PC-3 (cell line): ENCODE measurements around the gene ITGAE. TPM values are rescaled to one million over a fixed set of nuclear protein-coding genes. Genes with fewer than 3 reads are reported as not detected.

Experiments used
- ATAC-seq: fragments of 200-7000 bp; cut with Tn5 transposase; 2 replicates; pipeline ENCODE4 v1.9.1; 2020; ENCODE audit warnings: mild to moderate bottlenecking, moderate library complexity
- BruUV-seq: library from RNA; stranded (reverse); fragments of 400-500 nt; replicated peaks from 2 replicates; lab custom pipeline; 2021; lab: Mats Ljungman, UMichigan
- CTCF ChIA-PET: fragments of 300-600 bp; sonication (Branson Sonifier 250); formaldehyde crosslinking; loops from one replicate; lab custom pipeline; 2022; ENCODE audit warnings: antibody characterized with exemption; lab: Charles Lee
- POLR2A ChIA-PET: fragments of 300-600 bp; sonication (Branson Sonifier 250); formaldehyde crosslinking; loops from one replicate; lab custom pipeline; 2022; ENCODE audit warnings: antibody characterized with exemption; ENCODE audit not compliant: unreplicated experiment; lab: Charles Lee
- DNase-seq: peaks from one replicate; pipeline ENCODE4 v3.0.0-alpha.2; 2015
- H2AFZ ChIP-seq: fragments of 300-600 bp; sonication (generic); 2 replicates; pipeline ENCODE4 v1.6.0; 2016; ENCODE audit warnings: antibody characterized with exemption, low read length
- H3F3A ChIP-seq: fragments of 300-600 bp; sonication (generic); one replicate; pipeline ENCODE4 v1.6.0; 2017; ENCODE audit warnings: antibody characterized with exemption, low read length, control low read depth, mild to moderate bottlenecking; ENCODE audit not compliant: unreplicated experiment
- H3K27ac ChIP-seq: fragments of 300-600 bp; sonication (generic); 2 replicates; pipeline ENCODE4 v1.5.1; 2016; ENCODE audit warnings: mild to moderate bottlenecking, low read length
- H3K27me3 ChIP-seq: fragments of 300-600 bp; sonication (generic); 2 replicates; pipeline ENCODE4 v1.6.1; 2016; ENCODE audit warnings: low read length, mixed read lengths
- H3K36me3 ChIP-seq: fragments of 300-600 bp; sonication (generic); 2 replicates; pipeline ENCODE4 v1.6.1; 2016; ENCODE audit warnings: low read depth, mixed run types, low read length, mixed read lengths
- H3K4me1 ChIP-seq: fragments of 300-600 bp; sonication (generic); 2 replicates; pipeline ENCODE4 v1.5.1; 2016; ENCODE audit warnings: low read length; ENCODE audit not compliant: insufficient read depth
- H3K4me2 ChIP-seq: fragments of 300-600 bp; sonication (generic); 2 replicates; pipeline ENCODE4 v1.6.0; 2016; ENCODE audit warnings: low read length
- H3K4me3 ChIP-seq: fragments of 300-600 bp; sonication (generic); 2 replicates; pipeline ENCODE4 v1.5.1; 2016; ENCODE audit warnings: mild to moderate bottlenecking, low read length, mixed read lengths
- H3K79me2 ChIP-seq: fragments of 300-600 bp; sonication (generic); 2 replicates; pipeline ENCODE4 v1.6.1; 2017; ENCODE audit warnings: low read length, mixed read lengths
- H3K9ac ChIP-seq: fragments of 300-600 bp; sonication (generic); 2 replicates; pipeline ENCODE4 v1.6.0; 2016; ENCODE audit warnings: mild to moderate bottlenecking, low read length
- H3K9me2 ChIP-seq: fragments of 300-600 bp; sonication (generic); replicated peaks from 2 replicates; pipeline ENCODE4 v1.6.1; 2016; ENCODE audit warnings: mixed run types, low read length, mixed read lengths
- H3K9me3 ChIP-seq: fragments of 300-600 bp; sonication (generic); 2 replicates; pipeline ENCODE4 v1.6.1; 2016; ENCODE audit warnings: low read length, mixed read lengths
- H4K20me1 ChIP-seq: fragments of 300-600 bp; sonication (generic); 2 replicates; pipeline ENCODE4 v1.6.1; 2016; ENCODE audit warnings: low read length, mixed read lengths
- EZH2 ChIP-seq: fragments of 300-600 bp; sonication (generic); IDR thresholded peaks from one replicate; pipeline ENCODE4 v1.6.1; 2017; ENCODE audit warnings: antibody characterized with exemption, mild to moderate bottlenecking, low read length; ENCODE audit not compliant: unreplicated experiment
- EZH2phosphoT487 ChIP-seq: fragments of 300-600 bp; sonication (generic); IDR thresholded peaks from 2 replicates; pipeline ENCODE4 v1.6.1; 2018; ENCODE audit warnings: mild to moderate bottlenecking, antibody characterized with exemption, low read length, borderline replicate concordance
- intact Hi-C: fragments of 100-400 bp; cut with micrococcal nuclease; formaldehyde crosslinking; loops from 2 replicates; pipeline ENCODE4 v1.9.0; 2023
- total RNA-seq: library from RNA; depleted of rRNA; stranded (reverse); fragments of >200 nt; gene quantifications from 2 replicates; pipeline ENCODE4 v1.2.3, GENCODE V29; 2014
- TF ChIP-seq, protein P1 (sequence below): fragments of 300-600 bp; sonication (generic); conservative IDR thresholded peaks from 2 replicates; pipeline ENCODE4 v1.5.1; 2017; ENCODE audit warnings: antibody characterized with exemption, low read depth, mild to moderate bottlenecking, low read length

The ITGAE gene
- total RNA-seq, 1 experiment from 2014 or later = 42.0 TPM

DNA sequence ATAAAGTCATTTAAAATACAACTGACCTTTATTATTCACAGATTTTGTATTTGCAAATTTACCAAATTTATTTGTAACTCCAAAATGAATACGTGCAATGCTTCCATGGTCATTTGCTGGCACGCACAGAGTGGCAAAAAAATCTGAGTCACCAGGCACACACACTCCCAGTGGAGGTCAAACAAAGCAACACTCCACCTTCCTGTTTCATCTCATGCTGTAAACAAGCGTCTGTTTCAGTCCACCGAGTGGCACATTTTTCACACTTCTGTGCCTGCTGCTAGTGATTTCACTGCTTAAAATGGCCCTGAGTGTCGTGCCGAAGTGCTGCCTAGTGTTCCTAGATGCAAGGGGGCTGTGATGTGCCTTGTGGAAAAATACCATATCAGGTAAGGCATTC lies 17.8 kb upstream of the ITGAE start:
- no peaks in the 10 kb centered on the region for H3K9me3 ChIP-seq
- H2AFZ ChIP-seq = no peak overlapping the region
- ChIA-PET CTCF (no interaction called here), POLR2A (no interaction called here)
- intact Hi-C loops = loop anchor here (1.0 kb wide), 1 partner anchor 27 kb away; no protein-coding TSS in a partner anchor
- H3K27ac ChIP-seq = peak overlapping the region; percentile 46
- H3K4me3 ChIP-seq = no peak overlapping the region
- no peaks in the 10 kb centered on the region for H3K79me2 ChIP-seq
- ATAC-seq = peak; percentile 92
- no peaks in the 10 kb centered on the region for H4K20me1 ChIP-seq
- H3K9me2 ChIP-seq = no peaks in the 10 kb centered on the region
- no peaks in the 10 kb centered on the region for H3F3A ChIP-seq
- H3K36me3 ChIP-seq = peaks cover 26% of the 10 kb centered on the region
- no TSS peak for BruUV-seq
- no peak overlapping the region for H3K4me2 ChIP-seq
- 0 out of 2 replicates have a peak, but pooled peaks cover 8% of the 10 kb centered on the region for H3K4me1 ChIP-seq
- peak; percentile 30 for DNase-seq
- TF ChIP-seq EZH2 = no peak
- TF ChIP-seq, protein P1, sequence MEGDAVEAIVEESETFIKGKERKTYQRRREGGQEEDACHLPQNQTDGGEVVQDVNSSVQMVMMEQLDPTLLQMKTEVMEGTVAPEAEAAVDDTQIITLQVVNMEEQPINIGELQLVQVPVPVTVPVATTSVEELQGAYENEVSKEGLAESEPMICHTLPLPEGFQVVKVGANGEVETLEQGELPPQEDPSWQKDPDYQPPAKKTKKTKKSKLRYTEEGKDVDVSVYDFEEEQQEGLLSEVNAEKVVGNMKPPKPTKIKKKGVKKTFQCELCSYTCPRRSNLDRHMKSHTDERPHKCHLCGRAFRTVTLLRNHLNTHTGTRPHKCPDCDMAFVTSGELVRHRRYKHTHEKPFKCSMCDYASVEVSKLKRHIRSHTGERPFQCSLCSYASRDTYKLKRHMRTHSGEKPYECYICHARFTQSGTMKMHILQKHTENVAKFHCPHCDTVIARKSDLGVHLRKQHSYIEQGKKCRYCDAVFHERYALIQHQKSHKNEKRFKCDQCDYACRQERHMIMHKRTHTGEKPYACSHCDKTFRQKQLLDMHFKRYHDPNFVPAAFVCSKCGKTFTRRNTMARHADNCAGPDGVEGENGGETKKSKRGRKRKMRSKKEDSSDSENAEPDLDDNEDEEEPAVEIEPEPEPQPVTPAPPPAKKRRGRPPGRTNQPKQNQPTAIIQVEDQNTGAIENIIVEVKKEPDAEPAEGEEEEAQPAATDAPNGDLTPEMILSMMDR = no peak
- TF ChIP-seq EZH2phosphoT487 = no peak
- H3K9ac ChIP-seq = no peak overlapping the region
- no peaks in the 10 kb centered on the region for H3K27me3 ChIP-seq

DNA sequence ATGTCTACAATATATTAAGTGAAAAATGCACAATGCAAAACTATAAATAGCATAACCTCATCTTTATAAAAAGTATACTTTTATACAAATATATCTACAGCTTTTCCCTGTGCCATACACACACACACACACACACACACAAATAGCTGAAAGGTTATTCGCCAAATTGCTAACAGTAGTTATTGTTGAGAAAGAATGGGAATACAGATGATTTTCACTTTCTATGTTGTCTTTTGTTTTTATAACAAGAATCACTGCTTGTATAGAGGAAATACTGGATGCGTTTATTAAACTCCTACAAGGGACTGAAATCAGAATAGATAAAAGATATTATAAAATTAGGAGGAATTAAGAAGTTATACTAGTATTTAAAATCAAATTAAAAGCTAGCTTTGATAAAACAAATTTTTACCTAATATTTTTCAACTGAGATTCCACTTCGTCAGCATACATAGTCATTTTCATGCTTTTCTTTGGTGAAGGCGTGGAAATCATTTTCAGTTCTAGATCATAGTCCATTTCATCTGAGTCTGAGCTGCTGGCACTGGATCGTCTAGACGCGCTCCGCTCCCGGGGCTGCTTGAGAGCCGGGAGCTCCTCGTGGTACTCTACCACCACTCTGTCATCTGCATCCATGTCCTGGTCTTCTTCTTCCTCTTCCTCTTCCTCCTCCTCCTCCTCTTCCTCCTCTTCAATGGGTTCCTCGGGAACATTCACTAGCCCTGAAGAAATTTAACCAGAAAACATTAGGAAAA lies 17.0 kb upstream of the ITGAE start:
- Histone ChIP-seq H3K27me3 (no peaks in the 10 kb centered on the region), H3K79me2 (no peaks in the 10 kb centered on the region), H3K4me1 (0 out of 2 replicates have a peak, but pooled peaks cover 8% of the 10 kb centered on the region), H3K9me2 (no peaks in the 10 kb centered on the region), H3K4me3 (no peak overlapping the region), H4K20me1 (no peaks in the 10 kb centered on the region), H2AFZ (no peak overlapping the region), H3K9me3 (no peaks in the 10 kb centered on the region), H3F3A (no peaks in the 10 kb centered on the region), H3K9ac (no peak overlapping the region), H3K27ac (peak overlapping the region; percentile 26; the same call in 1 of the 2 replicates), H3K4me2 (no peak overlapping the region), H3K36me3 (peaks cover 23% of the 10 kb centered on the region)
- ATAC-seq (no peak), DNase-seq (no peak)
- ChIA-PET CTCF (no interaction called here), POLR2A (no interaction called here)
- intact Hi-C loops = loop anchor here (1.0 kb wide), 1 partner anchor 27 kb away; no protein-coding TSS in a partner anchor
- TF ChIP-seq EZH2phosphoT487 = no peak
- no peak for TF ChIP-seq EZH2
- TF ChIP-seq, protein P1 = no peak
- no TSS peak for BruUV-seq

DNA sequence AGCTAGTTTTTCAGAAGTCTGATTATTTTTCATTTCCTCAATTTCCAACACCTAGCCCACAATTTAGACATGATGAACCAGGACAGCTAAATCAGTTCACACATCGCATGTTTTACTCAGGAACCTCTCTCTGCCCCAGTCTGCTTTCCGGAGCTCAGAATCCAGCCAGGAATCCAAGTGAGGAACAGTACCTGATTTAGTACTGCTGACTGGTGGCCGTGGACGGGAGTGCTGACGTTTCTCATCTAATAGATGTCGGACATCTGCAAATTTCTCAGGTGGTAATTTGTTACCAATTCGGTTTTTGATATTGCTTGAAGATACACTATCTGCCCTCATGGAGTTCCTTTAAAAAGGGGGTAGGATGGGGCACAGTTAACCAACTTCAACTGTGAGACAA lies 14.9 kb upstream of the ITGAE start:
- 0 out of 2 replicates have a peak, but pooled peaks cover 8% of the 10 kb centered on the region for H3K4me1 ChIP-seq
- CTCF ChIA-PET = interaction anchor here (0.7 kb wide), 1 partner anchor 79 kb away, joined by 4 read pairs; no protein-coding TSS in a partner anchor
- H3K4me2 ChIP-seq = no peak overlapping the region
- H3K79me2 ChIP-seq = no peaks in the 10 kb centered on the region
- no peaks in the 10 kb centered on the region for H3K9me2 ChIP-seq
- no TSS peak for BruUV-seq
- no peak overlapping the region for H3K27ac ChIP-seq
- H4K20me1 ChIP-seq = no peaks in the 10 kb centered on the region
- TF ChIP-seq, protein P1 = 0 out of 2 replicates have a peak, but pooled peaks have one; percentile 26
- TF ChIP-seq EZH2phosphoT487 (no peak), EZH2 (no peak)
- H3K36me3 ChIP-seq = peaks cover 10% of the 10 kb centered on the region; the same call in 1 of the 2 replicates
- no peak overlapping the region for H3K9ac ChIP-seq
- DNase-seq = no peak
- no peaks in the 10 kb centered on the region for H3K27me3 ChIP-seq
- POLR2A ChIA-PET = no interaction called here
- no peaks in the 10 kb centered on the region for H3K9me3 ChIP-seq
- ATAC-seq = no peak
- H3F3A ChIP-seq = no peaks in the 10 kb centered on the region
- no peak overlapping the region for H2AFZ ChIP-seq
- intact Hi-C loops = no loop called here
- H3K4me3 ChIP-seq = no peak overlapping the region
